ENCODE results near the gene TMED1. TPM values are rescaled to one million over a fixed set of nuclear protein-coding genes. Genes with fewer than 3 reads are reported as not detected.
"Not testable (repeated sequence)": the region's sequence is repeated elsewhere in the genome, so short reads cannot be mapped to it uniquely, and the experiment has no call there.

Gene TMED1
- polyA plus RNA-seq, 2 of the 4 experiments (the other 2 are of a cell fraction): 29.9 to 37.0 TPM

- TF ChIP-seq, protein P1, sequence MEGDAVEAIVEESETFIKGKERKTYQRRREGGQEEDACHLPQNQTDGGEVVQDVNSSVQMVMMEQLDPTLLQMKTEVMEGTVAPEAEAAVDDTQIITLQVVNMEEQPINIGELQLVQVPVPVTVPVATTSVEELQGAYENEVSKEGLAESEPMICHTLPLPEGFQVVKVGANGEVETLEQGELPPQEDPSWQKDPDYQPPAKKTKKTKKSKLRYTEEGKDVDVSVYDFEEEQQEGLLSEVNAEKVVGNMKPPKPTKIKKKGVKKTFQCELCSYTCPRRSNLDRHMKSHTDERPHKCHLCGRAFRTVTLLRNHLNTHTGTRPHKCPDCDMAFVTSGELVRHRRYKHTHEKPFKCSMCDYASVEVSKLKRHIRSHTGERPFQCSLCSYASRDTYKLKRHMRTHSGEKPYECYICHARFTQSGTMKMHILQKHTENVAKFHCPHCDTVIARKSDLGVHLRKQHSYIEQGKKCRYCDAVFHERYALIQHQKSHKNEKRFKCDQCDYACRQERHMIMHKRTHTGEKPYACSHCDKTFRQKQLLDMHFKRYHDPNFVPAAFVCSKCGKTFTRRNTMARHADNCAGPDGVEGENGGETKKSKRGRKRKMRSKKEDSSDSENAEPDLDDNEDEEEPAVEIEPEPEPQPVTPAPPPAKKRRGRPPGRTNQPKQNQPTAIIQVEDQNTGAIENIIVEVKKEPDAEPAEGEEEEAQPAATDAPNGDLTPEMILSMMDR (IDR thresholded peaks at IDR 0.05): no peak
These were observed 42.2 kb upstream of the TMED1 start (continued) for GRCh38 chr19:10878253-10878652.

DNA sequence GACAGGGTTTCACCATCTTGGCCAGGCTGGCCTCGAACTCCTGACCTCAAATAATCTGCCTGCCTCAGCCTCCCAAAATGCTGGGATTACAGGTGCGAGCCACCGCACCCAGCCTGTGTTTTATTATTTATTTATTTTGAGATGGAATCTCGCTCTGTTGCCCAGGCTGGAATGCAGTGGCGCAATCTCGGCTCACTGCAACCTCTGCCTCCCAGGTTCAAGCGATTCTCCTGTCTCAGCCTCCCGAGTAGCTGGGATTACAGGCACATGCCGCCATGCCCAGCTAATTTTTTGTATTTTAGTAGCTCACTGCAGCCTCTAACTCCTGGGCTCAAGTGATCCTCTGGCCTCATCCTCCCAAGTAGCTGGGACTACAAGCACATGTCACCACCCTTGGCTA is 41.6 kb upstream of the TMED1 start:
- H3K4me2 ChIP-seq; POLR2A ChIA-PET; ATAC-seq; H3K4me3 ChIP-seq; H3K9me3 ChIP-seq; DNase-seq (ENCODE audit: low read depth in 1 of 2, low spot score in 1 of 2); FAIRE-seq: not testable (repeated sequence)
- WGBS (ENCODE audit: missing lambda C conversion rate): 91% methylated on average over 9 of the region's 9 CpGs
- peak overlapping the region; percentile 72 to 92; a peak in 3 of 6 replicates for H3K27ac ChIP-seq
- CTCF ChIA-PET: interaction anchor here (0.9 to 3.3 kb wide), 3 partner anchors 11 to 13 kb away, joined by 3 to 9 read pairs (median 3); no protein-coding TSS in a partner anchor
- peaks cover 21% of the 10 kb centered on the region; the same call in 2 of the 3 replicates for H3K4me1 ChIP-seq

- POLR2A ChIA-PET: no interaction called here
- H3K4me1 ChIP-seq: peaks cover 22% of the 10 kb centered on the region; the same call in 2 of the 3 replicates
- WGBS (ENCODE audit: missing lambda C conversion rate): 89% methylated on average over 6 of the region's 10 CpGs
- ATAC-seq: no peak
- TF ChIP-seq HOXB13 (CRISPR knock-in tag; IDR thresholded peaks at IDR 0.05; ENCODE audit: low read depth) (no peak), HES2 (IDR thresholded peaks at IDR 0.05) (no peak), ZC3H11A (IDR thresholded peaks at IDR 0.05) (no peak), ATOH8 (CRISPR knock-in tag; IDR thresholded peaks at IDR 0.05; ENCODE audit: low read depth) (no peak), CHD2 (IDR thresholded peaks at IDR 0.05; ENCODE audit: low read length, partially characterized antibody) (no peak), JUNB (IDR thresholded peaks at IDR 0.05) (no peak), SMC3 (IDR thresholded peaks at IDR 0.05) (no peak), REST (IDR thresholded peaks at IDR 0.05) (no peak), POLR2AphosphoS2 (conservative IDR thresholded peaks at IDR 0.05; ENCODE audit: low read length) (no peak), ZFP36 (IDR thresholded peaks at IDR 0.05; ENCODE audit: borderline replicate concordance, partially characterized antibody) (no peak), PHF8 (IDR thresholded peaks at IDR 0.05; ENCODE audit: borderline replicate concordance, low read depth) (no peak), BHLHE40 (IDR thresholded peaks at IDR 0.05; ENCODE audit: low read depth, low read length) (no peak), NPAS2 (CRISPR knock-in tag; IDR thresholded peaks at IDR 0.05; ENCODE audit: borderline replicate concordance) (no peak), MAFK (IDR thresholded peaks at IDR 0.05; ENCODE audit: partially characterized antibody) (no peak), SREBF2 (IDR thresholded peaks at IDR 0.05) (no peak), CBX2 (IDR thresholded peaks at IDR 0.05; ENCODE audit: borderline replicate concordance, low read depth) (no peak), BCL3 (IDR thresholded peaks at IDR 0.05) (no peak)
- TF ChIP-seq, protein P2, sequence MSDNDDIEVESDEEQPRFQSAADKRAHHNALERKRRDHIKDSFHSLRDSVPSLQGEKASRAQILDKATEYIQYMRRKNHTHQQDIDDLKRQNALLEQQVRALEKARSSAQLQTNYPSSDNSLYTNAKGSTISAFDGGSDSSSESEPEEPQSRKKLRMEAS (IDR thresholded peaks at IDR 0.05): no peak
- TF ChIP-seq, protein P3, sequence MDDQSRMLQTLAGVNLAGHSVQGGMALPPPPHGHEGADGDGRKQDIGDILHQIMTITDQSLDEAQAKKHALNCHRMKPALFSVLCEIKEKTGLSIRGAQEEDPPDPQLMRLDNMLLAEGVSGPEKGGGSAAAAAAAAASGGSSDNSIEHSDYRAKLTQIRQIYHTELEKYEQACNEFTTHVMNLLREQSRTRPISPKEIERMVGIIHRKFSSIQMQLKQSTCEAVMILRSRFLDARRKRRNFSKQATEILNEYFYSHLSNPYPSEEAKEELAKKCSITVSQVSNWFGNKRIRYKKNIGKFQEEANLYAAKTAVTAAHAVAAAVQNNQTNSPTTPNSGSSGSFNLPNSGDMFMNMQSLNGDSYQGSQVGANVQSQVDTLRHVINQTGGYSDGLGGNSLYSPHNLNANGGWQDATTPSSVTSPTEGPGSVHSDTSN (IDR thresholded peaks at IDR 0.05): no peak
- TF ChIP-seq, protein P4, sequence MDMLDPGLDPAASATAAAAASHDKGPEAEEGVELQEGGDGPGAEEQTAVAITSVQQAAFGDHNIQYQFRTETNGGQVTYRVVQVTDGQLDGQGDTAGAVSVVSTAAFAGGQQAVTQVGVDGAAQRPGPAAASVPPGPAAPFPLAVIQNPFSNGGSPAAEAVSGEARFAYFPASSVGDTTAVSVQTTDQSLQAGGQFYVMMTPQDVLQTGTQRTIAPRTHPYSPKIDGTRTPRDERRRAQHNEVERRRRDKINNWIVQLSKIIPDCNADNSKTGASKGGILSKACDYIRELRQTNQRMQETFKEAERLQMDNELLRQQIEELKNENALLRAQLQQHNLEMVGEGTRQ (IDR thresholded peaks at IDR 0.05): no peak
- no peak overlapping the region for H3K4me2 ChIP-seq
- no peaks in the 10 kb centered on the region for H3K9me3 ChIP-seq
- FAIRE-seq: no peak
- no peak overlapping the region for H3K27ac ChIP-seq
- DNase-seq (ENCODE audit: low read depth in 1 of 2, low spot score in 1 of 2): no peak
- CTCF ChIA-PET: interaction anchor here (0.6 to 3.3 kb wide), 4 partner anchors 12 to 248 kb away, joined by 3 to 9 read pairs (median 3); partner anchors contain the start of gene DNM2
- H3K4me3 ChIP-seq: no peak overlapping the region
These were observed 40.6 kb upstream of the TMED1 start for GRCh38 chr19:10876459-10877240.

Measured in A549 (cell line).